ENCODE measurements around the gene WDR70. TPM values are rescaled to one million over a fixed set of nuclear protein-coding genes. Genes with fewer than 3 reads are reported as not detected.
"Not testable (repeated sequence)": the region's sequence is repeated elsewhere in the genome, so short reads cannot be mapped to it uniquely, and the experiment has no call there.

The WDR70 gene
- total RNA-seq, 1 donor from 2014 or later = 32.7 TPM

- intact Hi-C loops (cut with micrococcal nuclease) = no loop called here
These were observed 414.0 kb downstream of the WDR70 start for GRCh38 chr5:37792975-37793631.

- intact Hi-C loops (cut with micrococcal nuclease) = not testable (repeated sequence)
These were observed 416.2 kb downstream of the WDR70 start for GRCh38 chr5:37795292-37795691.

GRCh38 chr5:37796435-37796834 is 417.3 kb downstream of the WDR70 start:
- intact Hi-C loops (cut with micrococcal nuclease) = not testable (repeated sequence)

- intact Hi-C loops (cut with micrococcal nuclease) = no loop called here
These were observed 420.8 kb downstream of the WDR70 start for GRCh38 chr5:37799865-37800421.

- intact Hi-C loops (cut with micrococcal nuclease) = no loop called here
These were observed 422.4 kb downstream of the WDR70 start for GRCh38 chr5:37801521-37801920.

Other genes starting within 250 kb of the WDR70 start
- 12.8 and 15.0 TPM in 2 replicates for gene CPLANE1, start 129.9 kb upstream of the WDR70 start, total RNA-seq
- 57.8 and 61.9 TPM in 2 replicates for gene NUP155, start 8.2 kb upstream of the WDR70 start, total RNA-seq